ENCODE results near the gene DIAPH3. TPM values are rescaled to one million over a fixed set of nuclear protein-coding genes. Genes with fewer than 3 reads are reported as not detected.
A peak's percentile ranks its signal among the peaks of the same experiment; 100 is the strongest.

Gene DIAPH3
- total RNA-seq, 1 donor: 30.7 TPM

DNA sequence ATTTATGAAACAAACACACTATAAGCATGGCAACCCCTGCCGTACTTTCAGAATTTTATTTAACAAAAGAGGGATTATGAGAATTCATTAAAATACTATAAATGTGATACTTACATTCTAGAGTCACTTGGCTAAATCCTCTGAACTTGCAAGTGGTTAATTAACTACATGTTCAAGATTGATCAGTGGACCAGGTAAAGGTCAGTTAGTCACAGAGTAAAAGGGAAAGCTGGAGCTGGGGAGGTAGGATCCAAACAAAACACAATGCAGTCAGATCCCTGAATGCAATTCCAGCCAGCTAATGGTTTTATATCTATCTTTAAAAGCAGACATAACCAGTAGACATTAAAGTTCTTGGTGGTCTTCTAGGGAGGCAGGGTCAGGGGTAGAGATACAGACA lies 270.5 kb downstream of the DIAPH3 start:
- TF ChIP-seq CTCF (IDR thresholded peaks at IDR 0.05; ENCODE audit: insufficient read depth, low read depth, low read length): no peak
- H3K4me3 ChIP-seq (ENCODE audit: low read depth, low read length): no peak overlapping the region
- no peak for DNase-seq (ENCODE audit: low read depth)

- peak; percentile 50 for DNase-seq (ENCODE audit: low read depth)
- TF ChIP-seq CTCF (IDR thresholded peaks at IDR 0.05; ENCODE audit: insufficient read depth, low read depth, low read length): no peak
- no peak overlapping the region for H3K4me3 ChIP-seq (ENCODE audit: low read depth, low read length)
These were observed 272.7 kb downstream of the DIAPH3 start for GRCh38 chr13:59891053-59891452.

GRCh38 chr13:59890054-59890453 lies 273.7 kb downstream of the DIAPH3 start:
- no peak for TF ChIP-seq CTCF (IDR thresholded peaks at IDR 0.05; ENCODE audit: insufficient read depth, low read depth, low read length)
- H3K4me3 ChIP-seq (ENCODE audit: low read depth, low read length): no peak overlapping the region
- peak; percentile 35 for DNase-seq (ENCODE audit: low read depth)

- TF ChIP-seq CTCF (IDR thresholded peaks at IDR 0.05; ENCODE audit: insufficient read depth, low read depth, low read length): no peak
- DNase-seq (ENCODE audit: low read depth): no peak
- H3K4me3 ChIP-seq (ENCODE audit: low read depth, low read length): no peak overlapping the region
These were observed 275.3 kb downstream of the DIAPH3 start for GRCh38 chr13:59888408-59888807.

DNA sequence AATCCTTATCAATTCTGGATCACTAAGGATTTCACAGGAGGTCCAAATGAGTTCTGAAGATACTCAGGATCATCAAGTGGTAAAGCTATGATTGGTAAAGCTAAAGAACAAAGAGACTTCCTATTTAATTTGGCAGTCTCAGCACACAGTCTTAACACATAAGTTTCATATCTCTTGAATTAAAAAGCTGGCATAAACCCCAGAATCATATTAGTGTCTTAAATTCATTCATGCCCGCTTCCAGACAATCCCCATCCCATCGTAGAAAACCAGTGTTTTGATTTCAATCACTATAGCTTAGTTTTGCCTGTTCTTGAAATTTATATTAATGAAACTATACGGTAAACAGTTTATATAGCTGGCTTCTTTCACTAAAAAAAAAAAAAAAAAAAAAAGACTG lies 278.7 kb downstream of the DIAPH3 start:
- no peak for TF ChIP-seq CTCF (IDR thresholded peaks at IDR 0.05; ENCODE audit: insufficient read depth, low read depth, low read length)
- H3K4me3 ChIP-seq (ENCODE audit: low read depth, low read length): no peak overlapping the region
- no peak for DNase-seq (ENCODE audit: low read depth)

- no peak for TF ChIP-seq CTCF (IDR thresholded peaks at IDR 0.05; ENCODE audit: insufficient read depth, low read depth, low read length)
- DNase-seq (ENCODE audit: low read depth): no peak
- no peak overlapping the region for H3K4me3 ChIP-seq (ENCODE audit: low read depth, low read length)
These were observed 279.8 kb downstream of the DIAPH3 start for GRCh38 chr13:59883885-59884284.

GRCh38 chr13:59880468-59880867 lies 283.3 kb downstream of the DIAPH3 start:
- DNase-seq (ENCODE audit: low read depth): peak; percentile 30
- H3K4me3 ChIP-seq (ENCODE audit: low read depth, low read length): no peak overlapping the region
- TF ChIP-seq CTCF (IDR thresholded peaks at IDR 0.05; ENCODE audit: insufficient read depth, low read depth, low read length): no peak
